ENCODE results near the gene SOX13.
A peak's percentile ranks its signal among the peaks of the same experiment; 100 is the strongest.

GRCh38 chr1:204089044-204089751, 16.3 kb downstream of the SOX13 start:
- TF ChIP-seq, protein P1, sequence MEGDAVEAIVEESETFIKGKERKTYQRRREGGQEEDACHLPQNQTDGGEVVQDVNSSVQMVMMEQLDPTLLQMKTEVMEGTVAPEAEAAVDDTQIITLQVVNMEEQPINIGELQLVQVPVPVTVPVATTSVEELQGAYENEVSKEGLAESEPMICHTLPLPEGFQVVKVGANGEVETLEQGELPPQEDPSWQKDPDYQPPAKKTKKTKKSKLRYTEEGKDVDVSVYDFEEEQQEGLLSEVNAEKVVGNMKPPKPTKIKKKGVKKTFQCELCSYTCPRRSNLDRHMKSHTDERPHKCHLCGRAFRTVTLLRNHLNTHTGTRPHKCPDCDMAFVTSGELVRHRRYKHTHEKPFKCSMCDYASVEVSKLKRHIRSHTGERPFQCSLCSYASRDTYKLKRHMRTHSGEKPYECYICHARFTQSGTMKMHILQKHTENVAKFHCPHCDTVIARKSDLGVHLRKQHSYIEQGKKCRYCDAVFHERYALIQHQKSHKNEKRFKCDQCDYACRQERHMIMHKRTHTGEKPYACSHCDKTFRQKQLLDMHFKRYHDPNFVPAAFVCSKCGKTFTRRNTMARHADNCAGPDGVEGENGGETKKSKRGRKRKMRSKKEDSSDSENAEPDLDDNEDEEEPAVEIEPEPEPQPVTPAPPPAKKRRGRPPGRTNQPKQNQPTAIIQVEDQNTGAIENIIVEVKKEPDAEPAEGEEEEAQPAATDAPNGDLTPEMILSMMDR (IDR thresholded peaks at IDR 0.05), result peak in 2 of 4 experiments; percentile 9 to 46
- TF ChIP-seq POLR2A (IDR thresholded peaks at IDR 0.05), result no peak
- peak; percentile 97 for TF ChIP-seq POLR2AphosphoS5 (IDR thresholded peaks at IDR 0.05)
